SU-DHL-6 (cell line): ENCODE measurements around the gene MDN1.

Experiments used
- EZH2phosphoT487 ChIP-seq: fragments of 200-600 bp; sonication (generic), shearing (Covaris generic); conservative IDR thresholded peaks from 2 replicates; pipeline ENCODE4 v1.6.1; 2018; ENCODE audit warnings: mild to moderate bottlenecking, antibody characterized with exemption, low read length, moderate library complexity, mixed read lengths
- TF ChIP-seq, protein P1 (sequence below): fragments of 200-600 bp; sonication (generic); IDR thresholded peaks from one replicate; pipeline ENCODE4 v1.5.1; 2017; ENCODE audit warnings: antibody characterized with exemption, mild to moderate bottlenecking, low read length, moderate library complexity; ENCODE audit not compliant: insufficient read depth, poor library complexity, severe bottlenecking

DNA sequence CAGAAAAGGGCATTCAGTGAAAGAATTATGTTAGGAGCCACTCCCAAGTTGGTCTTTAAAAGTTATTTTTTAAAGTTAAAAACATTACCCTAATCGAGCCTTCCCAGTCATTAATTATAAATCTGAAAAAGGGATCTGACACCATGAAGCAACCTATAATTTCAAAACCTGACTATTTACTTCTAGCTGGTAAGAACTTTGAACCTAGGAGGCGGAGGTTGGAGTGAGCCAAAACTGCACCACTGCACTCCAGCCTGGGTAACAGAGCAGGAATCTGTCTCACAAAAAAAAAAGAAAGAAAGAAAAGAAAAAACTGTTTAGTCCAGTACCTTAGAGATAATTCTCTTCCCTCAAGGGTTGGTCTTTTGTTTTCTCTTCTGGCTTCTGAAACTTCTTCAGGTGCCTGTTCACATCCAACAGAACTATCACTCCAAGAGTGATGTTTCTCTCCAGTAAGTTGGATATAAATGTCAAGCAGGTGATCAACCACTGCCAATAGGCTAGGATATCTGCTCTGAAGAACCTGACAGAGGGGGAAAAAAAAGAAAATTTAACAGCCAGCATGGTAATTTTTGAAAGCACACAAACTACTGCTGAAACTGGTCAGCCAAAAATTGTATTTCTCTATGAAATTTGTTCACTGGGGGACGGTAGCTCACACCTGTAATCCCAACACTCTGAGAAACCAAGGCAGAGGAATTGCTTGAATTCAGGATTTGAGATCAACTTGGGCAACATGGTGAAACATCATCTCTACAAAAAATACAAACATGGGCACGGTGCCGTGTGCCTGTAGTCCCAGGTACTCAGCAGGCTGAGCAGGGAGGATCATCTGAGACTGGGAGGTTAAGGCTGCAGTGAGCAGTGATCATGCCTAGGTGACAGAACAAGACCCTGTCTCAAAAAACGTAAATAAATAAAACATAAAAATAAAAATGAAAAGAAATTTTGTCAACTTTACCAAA is 38.2 kb downstream of the MDN1 start:
- TF ChIP-seq, protein P1, sequence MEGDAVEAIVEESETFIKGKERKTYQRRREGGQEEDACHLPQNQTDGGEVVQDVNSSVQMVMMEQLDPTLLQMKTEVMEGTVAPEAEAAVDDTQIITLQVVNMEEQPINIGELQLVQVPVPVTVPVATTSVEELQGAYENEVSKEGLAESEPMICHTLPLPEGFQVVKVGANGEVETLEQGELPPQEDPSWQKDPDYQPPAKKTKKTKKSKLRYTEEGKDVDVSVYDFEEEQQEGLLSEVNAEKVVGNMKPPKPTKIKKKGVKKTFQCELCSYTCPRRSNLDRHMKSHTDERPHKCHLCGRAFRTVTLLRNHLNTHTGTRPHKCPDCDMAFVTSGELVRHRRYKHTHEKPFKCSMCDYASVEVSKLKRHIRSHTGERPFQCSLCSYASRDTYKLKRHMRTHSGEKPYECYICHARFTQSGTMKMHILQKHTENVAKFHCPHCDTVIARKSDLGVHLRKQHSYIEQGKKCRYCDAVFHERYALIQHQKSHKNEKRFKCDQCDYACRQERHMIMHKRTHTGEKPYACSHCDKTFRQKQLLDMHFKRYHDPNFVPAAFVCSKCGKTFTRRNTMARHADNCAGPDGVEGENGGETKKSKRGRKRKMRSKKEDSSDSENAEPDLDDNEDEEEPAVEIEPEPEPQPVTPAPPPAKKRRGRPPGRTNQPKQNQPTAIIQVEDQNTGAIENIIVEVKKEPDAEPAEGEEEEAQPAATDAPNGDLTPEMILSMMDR = no peak
- no peak for TF ChIP-seq EZH2phosphoT487
